Activated CD8-positive, alpha-beta memory T cell treated with anti-CD3 and anti-CD28 coated beads for 24 hours (primary cell): ENCODE measurements around the gene BTBD3.

Source experiments
- DNase-seq: peaks from one replicate; pipeline ENCODE4 v3.0.0-alpha.2; 2020

BTBD3 gene

GRCh38 chr20:11918391-11918845 lies 725 bp downstream of the BTBD3 start:
- DNase-seq, result no peak

GRCh38 chr20:11918981-11919380 lies 1.3 kb downstream of the BTBD3 start:
- DNase-seq, result no peak

- DNase-seq, result no peak
These were observed 1.9 kb downstream of the BTBD3 start for GRCh38 chr20:11919581-11919980.

DNA sequence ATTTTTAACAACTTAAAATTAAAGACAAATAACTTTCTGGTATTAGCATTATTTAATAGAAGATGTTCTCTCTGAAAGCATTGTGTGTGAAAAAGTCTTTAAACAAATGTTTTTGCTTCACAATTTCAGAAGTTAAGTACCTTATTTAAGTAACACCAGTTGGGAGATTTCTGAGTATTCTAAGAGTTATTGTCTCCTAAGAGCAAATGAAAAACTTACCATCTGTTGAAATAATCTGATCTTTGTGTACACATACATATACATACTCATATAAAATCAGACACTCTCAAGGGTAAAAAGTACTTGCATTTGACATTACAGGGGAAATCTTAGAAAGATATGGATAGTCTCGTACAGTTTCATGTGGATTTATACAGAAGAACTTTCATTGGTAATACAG lies 2.4 kb downstream of the BTBD3 start:
- no peak for DNase-seq

- no peak for DNase-seq
These were observed 3.6 kb downstream of the BTBD3 start for GRCh38 chr20:11921321-11921720.

DNA sequence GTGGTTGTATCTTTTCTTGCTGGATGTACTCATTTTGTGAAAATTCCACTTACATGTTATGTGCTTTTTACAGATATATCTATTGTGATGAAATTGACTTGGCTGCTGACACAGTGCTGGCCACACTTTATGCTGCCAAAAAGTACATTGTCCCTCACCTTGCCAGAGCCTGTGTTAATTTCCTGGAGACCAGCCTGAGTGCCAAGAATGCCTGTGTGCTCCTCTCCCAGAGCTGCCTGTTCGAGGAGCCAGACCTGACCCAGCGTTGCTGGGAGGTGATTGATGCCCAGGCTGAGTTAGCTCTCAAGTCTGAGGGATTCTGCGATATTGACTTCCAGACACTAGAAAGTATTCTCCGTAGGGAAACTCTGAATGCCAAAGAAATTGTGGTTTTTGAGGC lies 4.9 kb downstream of the BTBD3 start:
- no peak for DNase-seq

GRCh38 chr20:11924923-11925322 lies 7.2 kb downstream of the BTBD3 start:
- DNase-seq, result no peak

- no peak for DNase-seq
These were observed 8.8 kb downstream of the BTBD3 start for GRCh38 chr20:11926292-11926998.

- no peak for DNase-seq
These were observed 12.3 kb downstream of the BTBD3 start for GRCh38 chr20:11929947-11930346.

DNA sequence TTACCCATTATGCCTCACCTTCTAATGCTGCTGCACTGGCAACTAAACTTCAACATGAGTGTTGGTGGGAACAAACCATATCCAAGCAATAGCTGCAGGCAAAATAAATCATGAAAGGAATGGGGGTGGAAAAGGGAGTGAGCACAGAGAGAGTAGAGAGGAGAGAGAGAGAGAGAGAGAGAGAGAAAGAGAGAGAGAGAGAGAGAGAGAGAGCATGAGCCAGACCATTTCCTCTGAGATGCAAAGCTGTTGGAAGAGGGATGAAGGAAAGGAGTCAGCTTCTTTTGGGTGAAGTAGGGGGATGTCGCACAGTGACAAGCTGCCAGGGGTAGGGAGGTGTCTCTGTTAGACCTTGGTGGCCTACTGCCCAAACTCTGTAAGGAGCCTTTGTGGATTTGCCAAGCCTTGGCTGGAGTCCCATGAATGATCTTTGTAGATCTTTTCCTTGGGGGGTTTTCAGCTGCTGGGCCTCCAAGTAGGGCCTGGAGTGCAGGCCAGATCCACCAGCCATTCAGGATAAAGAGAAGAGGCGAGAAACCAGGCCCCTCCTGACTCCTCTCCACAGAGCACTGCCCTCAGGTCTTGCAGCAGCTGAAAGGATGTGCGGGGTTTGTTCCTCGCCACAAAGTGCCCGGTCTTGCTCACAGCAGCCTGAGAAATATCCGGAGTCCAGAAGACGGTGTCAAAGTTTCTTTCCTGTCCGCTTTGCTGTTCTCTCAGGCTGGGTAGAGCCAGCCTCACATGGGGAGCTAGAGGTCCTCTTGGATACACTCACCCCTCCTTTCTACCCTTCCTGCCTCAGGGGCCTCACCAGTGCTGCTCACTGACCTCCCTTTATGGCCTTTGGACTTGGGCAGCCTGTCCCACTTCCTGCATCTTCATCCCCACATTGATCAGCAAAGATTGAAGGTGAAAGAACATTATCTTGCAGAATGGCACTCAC lies 17.8 kb downstream of the BTBD3 start:
- DNase-seq, result no peak

- DNase-seq, result no peak
These were observed 18.5 kb downstream of the BTBD3 start for GRCh38 chr20:11936157-11936556.

- DNase-seq, result no peak
These were observed 19.5 kb downstream of the BTBD3 start for GRCh38 chr20:11937230-11937629.

DNA sequence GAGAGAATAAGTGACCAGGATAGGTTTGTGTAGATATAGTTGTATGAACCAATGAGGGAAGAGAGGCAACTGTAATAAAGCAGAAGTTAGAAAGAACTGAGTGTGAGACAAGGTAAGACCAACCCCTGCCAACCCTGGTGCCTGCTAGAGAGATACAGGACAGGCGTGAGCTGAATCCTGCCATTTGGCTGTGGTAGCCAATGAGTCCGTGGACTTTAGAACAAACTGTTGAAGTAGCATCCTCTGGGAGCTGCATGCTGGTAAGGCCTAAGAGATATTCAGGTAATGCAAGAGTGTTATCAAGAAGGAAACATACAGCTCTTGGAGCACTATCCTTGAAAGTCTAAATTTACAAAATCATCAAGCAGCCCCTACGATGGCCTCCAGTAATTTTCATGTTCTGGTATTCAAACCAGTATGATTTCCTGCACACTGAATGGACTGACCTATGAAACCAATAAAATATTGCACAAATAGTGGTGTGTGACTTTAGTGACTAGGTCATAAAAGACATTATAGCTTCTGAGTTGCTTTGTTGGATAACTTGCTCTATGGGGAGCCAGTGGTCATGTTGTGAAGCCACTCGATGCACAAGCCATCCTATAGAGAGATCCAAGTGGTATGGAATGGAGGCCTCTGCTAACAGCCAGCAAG lies 24.0 kb downstream of the BTBD3 start:
- DNase-seq, result no peak

DNA sequence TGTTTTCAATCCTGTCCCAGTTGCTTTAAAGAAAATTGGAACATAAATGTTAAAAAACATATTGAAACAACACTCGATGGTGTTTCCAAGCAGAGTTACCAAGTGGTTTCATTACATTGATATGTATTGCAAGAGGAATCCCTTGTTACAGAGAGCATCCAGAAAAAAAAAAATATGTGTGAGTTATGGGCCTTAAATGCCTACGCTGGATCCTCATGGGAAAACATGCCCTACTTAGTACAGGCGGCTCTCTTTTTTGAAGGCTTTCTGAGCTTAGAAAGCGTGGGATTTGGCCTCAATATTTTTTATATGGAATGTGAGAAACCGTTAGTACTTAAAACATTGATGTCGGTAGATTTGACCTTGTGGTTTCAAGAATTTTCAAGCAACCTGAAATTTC lies 26.1 kb downstream of the BTBD3 start:
- no peak for DNase-seq

DNA sequence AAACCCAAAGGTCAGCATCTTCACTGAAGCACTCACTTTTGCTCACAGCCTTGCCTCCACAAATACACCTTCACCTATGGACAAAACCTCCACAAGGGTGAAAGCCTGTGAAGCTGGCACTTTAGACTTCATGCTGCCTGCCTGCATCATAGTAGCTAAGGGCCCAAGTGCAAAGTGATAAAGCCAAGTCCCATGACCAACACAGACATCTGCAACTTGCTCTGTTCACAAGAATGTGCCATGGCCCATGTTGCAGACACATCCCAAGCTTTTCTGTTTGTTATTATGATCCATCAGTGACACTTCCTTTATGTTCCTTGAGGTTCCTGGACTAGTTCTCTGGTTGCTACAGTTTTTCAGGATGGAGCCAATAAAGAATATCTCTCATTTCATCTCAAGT lies 31.1 kb downstream of the BTBD3 start:
- no peak for DNase-seq

- no peak for DNase-seq
These were observed 32.0 kb downstream of the BTBD3 start for GRCh38 chr20:11949711-11950110.

- DNase-seq, result no peak
These were observed 34.0 kb downstream of the BTBD3 start for GRCh38 chr20:11951696-11952095.

DNA sequence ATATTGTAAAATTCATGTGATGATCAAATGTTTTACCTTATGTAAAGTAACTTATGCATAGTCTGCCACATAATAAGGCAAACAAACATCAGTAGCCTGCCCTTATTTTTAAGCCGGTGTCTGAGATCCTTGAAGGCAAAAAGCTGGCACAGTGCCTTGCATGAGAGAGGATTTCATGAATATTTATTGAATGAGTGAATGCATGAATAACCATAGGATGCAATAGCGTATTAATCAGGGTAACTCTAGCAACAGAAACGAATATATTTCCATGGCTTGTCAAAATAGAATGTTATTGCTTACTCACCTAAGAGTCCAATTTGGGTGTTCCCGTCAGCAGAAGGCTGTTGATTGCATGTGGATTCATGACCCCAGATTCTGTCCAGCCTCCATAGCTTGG lies 34.9 kb downstream of the BTBD3 start:
- no peak for DNase-seq

GRCh38 chr20:11957911-11958310 lies 40.2 kb downstream of the BTBD3 start:
- DNase-seq, result no peak

DNA sequence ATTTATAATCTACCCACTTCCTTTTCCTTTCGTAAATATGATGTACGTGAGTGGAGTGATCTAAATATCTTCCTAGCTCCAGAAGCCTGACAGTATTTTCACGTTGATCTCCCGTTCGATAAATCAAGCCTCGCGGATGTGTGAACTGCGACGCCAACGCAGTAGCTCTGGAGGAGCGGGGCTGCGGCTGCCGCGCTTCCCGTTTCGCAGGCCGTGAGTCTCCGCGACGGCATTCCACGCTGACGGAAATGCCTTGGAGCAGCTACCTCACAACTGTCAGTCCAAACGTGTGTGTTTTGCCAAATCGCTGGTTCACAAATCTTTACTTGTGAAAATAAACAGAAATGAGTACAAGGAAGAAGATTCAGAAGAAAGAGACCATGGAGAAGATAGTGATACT lies 41.2 kb downstream of the BTBD3 start:
- DNase-seq, result no peak

GRCh38 chr20:11965602-11966001 lies 47.9 kb downstream of the BTBD3 start:
- no peak for DNase-seq

DNA sequence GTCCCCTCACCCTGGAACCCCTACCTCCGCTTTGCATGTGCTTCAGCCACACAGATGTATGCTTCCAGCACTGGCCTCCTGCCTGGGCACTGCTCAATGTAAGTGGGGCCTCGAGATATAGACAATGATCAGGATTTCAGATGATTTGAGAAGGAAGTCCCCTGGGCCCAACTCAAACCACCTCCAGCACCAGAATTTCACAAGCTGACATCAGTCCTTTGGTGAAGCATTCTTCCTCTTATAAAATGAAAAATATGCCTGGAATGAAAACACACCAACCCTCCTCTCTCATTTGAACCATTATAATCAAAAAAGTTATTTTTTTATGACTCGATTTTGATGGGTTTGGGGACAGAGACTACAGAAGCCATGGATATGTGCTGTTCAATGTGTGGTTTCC lies 48.5 kb downstream of the BTBD3 start:
- DNase-seq, result no peak

DNA sequence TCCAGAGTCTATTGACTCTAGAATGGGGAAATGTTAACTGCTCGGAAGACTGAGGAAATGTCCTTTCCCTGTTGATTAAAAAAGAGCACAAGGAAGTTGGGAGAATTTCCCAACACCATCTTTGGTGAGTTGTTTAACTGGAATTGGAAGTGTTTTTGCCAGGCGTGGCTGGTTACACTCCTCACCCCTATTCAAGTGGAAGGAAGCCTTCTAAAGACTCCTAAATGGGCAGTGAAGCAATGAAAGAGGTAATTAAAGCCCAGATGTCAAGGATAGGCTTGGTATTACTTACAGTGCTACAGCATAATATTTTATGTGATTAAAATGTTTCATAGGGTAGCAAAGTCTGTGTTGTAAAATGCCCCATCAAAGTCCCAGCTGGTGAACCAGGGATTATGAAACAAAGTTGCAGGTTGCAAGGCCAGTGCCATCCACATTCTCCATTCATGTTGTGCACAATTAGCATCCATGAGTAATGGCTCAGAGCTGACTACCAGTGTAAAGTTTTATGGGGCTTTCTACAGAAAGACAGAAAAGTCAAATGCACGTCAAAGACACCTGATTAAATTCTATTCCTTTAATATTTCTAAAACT lies 52.6 kb downstream of the BTBD3 start:
- no peak for DNase-seq
